ENCODE results near the gene MYRFL. TPM values are rescaled to one million over a fixed set of nuclear protein-coding genes. Genes with fewer than 3 reads are reported as not detected.

Gene MYRFL
- total RNA-seq = 1 to 10 TPM in 1 of 4 donors, under 1 TPM in 2, not detected in 1; 0.17 to 1.8 (median 0.44) TPM

GRCh38 chr12:69824966-69825560 is at the start of gene MYRFL:
Gene MYRFL, plus strand, starts transcription at chr12:69825227. Its CDS starts 291 bp downstream, at chr12:69825518.
- TF ChIP-seq CTCF (IDR thresholded peaks at IDR 0.05; ENCODE audit: low read depth) = no peak

GRCh38 chr12:69779928-69780327 is 45.1 kb upstream of the MYRFL start:
- no peak for TF ChIP-seq CTCF (IDR thresholded peaks at IDR 0.05; ENCODE audit: low read depth)

- no peak for TF ChIP-seq CTCF (IDR thresholded peaks at IDR 0.05; ENCODE audit: low read depth)
Measured at GRCh38 chr12:69783365-69783764, 41.7 kb upstream of the MYRFL start.

- TF ChIP-seq CTCF (IDR thresholded peaks at IDR 0.05; ENCODE audit: low read depth) = no peak
Measured at GRCh38 chr12:69789351-69789750, 35.7 kb upstream of the MYRFL start.

- no peak for TF ChIP-seq CTCF (IDR thresholded peaks at IDR 0.05; ENCODE audit: low read depth)
Measured at GRCh38 chr12:69792533-69792932, 32.5 kb upstream of the MYRFL start.

GRCh38 chr12:69810870-69811498 is 14.0 kb upstream of the MYRFL start:
- no peak for TF ChIP-seq CTCF (IDR thresholded peaks at IDR 0.05; ENCODE audit: low read depth)

GRCh38 chr12:69816082-69816481 is 8.9 kb upstream of the MYRFL start:
- no peak for TF ChIP-seq CTCF (IDR thresholded peaks at IDR 0.05; ENCODE audit: low read depth)

Data from subcutaneous adipose tissue (tissue), 4 donors.